GM19468 (cell line): Measurements from ENCODE around the gene RFX4.

Experiments used
- ATAC-seq: cut with Tn5 transposase; IDR thresholded peaks from one replicate; pipeline ENCODE4 v1.9.1; 2021; ENCODE audit warnings: mild to moderate bottlenecking, moderate library complexity, moderate number of reproducible peaks; ENCODE audit not compliant: unreplicated experiment; ENCODE audit errors: extremely low read depth

RFX4 gene

GRCh38 chr12:106783515-106783914, 200.7 kb downstream of the RFX4 start:
- no peak for ATAC-seq

- ATAC-seq: no peak
These were observed 207.2 kb downstream of the RFX4 start for GRCh38 chr12:106790020-106790419.

GRCh38 chr12:106791531-106791930, 208.7 kb downstream of the RFX4 start:
- ATAC-seq: no peak

GRCh38 chr12:106794369-106794768, 211.6 kb downstream of the RFX4 start:
- ATAC-seq: no peak

- no peak for ATAC-seq
These were observed 218.4 kb downstream of the RFX4 start for GRCh38 chr12:106801167-106801708.

GRCh38 chr12:106801830-106802533, 219.2 kb downstream of the RFX4 start:
- ATAC-seq: no peak

GRCh38 chr12:106804668-106805067, 221.9 kb downstream of the RFX4 start:
- no peak for ATAC-seq
